HG03571 (cell line): ENCODE measurements around the gene GPATCH4.
"Not testable (repeated sequence)": the region's sequence is repeated elsewhere in the genome, so short reads cannot be mapped to it uniquely, and the experiment has no call there.

Source experiments
- ATAC-seq: cut with Tn5 transposase; IDR thresholded peaks from one replicate; pipeline ENCODE4 v1.9.1; 2021; ENCODE audit not compliant: unreplicated experiment

GPATCH4 gene

DNA sequence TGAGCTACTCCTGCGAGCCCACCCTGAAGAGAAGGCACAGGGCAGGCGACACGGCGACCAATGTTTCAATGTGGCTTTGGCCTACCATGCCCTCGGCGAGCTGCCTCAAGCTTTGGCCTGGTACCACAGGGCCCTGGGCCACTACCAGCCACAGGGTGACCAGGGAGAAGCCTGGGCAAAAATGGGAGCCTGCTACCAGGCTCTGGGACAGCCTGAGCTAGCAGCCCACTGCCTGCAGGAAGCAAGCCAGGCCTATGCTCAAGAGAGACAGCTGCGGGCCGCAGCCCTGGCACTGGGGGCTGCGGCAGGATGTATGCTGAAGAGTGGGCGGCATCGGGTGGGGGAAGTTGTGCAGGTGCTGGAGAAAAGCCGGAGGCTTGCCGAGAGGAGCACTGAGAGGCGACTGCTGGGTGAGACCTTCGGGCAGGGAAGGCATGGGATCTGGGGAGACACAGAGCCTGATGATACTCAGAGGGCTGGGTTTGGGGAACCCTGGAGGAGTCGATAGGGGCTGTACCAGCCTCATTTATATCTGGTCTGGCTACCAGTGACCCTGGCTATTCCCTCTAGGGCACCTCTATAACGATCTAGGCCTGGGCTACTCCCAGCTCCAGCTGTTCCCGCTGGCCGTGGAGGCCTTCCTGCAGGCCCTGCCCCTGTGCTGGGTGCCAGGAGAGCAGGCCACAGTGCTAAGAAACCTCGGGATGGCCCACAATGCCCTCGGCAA lies 19.5 kb downstream of the GPATCH4 start:
- no peak for ATAC-seq

DNA sequence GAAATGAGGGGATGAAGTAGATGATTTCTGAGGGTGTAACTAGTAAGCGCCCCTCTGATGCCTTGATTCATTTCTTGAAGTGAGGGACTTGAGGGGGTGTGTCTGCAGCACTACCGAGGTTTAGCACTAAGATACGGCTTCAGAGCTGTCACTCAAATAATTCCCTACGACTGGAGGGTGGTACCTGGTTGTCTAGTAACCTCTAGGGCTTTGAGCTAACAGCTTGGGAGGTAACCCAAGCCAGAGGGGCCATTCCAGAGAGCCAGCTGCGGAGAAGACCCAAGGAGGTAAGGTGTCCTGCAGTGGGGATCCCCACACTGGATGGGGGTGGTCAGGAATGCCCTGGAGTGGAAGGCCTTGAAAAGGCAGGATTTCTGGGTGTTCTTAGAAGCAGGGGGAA lies 21.8 kb downstream of the GPATCH4 start, which contains the start of gene TTC24:
TTC24 (plus strand) TSS at position 252 of the 400 bp plus-strand sequence. CDS start 1,642 bp downstream, outside the sequence.
- ATAC-seq = no peak

DNA sequence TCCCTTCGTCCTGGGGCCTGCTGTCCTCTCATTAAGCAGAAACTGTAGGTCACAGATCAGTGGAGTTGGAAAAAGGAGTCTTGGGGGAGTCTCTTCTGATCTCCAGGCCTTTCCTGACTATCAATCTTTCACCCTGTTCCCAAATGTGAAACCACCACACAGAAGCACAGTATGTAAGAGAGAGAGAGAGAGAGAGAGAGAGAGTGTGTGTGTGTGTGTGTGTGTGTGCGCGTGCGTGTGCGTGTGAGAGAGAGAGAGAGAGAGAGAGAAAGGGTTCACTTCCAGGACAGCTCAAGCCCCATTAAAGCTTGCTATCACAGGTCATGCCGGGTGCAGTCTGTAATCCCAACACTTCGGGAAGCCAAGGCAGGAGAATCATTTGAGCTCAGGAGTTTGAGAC lies 23.2 kb downstream of the GPATCH4 start:
- ATAC-seq = no peak

DNA sequence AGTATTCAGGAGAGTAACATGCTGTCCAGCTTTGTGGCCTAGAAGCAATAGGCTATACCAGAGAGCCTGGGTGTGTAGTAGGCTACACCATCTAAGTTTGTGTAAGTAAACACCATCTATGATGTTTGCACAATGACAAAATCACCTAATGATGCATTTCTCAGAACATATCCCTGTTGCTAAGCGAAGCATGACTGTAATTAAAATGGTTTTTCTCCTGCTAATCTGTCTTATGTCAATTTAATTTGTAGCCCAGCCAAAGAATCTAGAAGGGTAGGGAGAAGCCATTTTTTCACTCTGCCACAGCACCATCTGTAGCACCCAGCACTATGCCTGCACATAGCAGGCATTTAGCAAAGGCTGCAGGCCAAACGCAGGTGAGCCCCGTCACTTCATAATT lies 23.7 kb downstream of the GPATCH4 start:
- no peak for ATAC-seq

DNA sequence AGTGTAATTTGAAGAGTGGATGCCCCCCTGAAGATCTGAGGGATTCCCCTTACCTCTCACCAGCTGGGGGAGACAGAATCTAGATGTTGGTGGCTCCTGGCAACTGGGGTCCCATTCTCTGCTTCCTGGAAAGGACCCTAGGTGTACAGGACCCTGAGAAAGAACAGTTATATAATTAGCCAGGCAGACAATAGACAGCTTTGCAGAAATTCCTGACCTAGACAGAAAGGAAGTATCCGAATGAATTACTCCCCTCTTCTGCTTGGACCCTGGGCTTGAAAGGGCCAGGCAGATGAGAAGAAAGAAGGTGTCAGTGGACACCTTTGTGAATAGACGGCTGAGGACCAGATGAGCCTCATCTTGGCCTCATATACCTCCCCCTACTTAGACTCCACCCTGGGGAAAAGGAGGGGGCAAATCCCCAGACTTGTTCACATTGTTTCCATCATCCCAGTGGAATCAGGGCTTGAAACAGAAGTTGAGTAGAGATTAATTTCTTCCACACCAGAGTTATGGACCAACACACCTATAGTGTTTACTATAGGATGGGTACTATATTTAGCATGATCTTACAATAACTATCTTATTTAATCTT lies 27.1 kb downstream of the GPATCH4 start:
- no peak for ATAC-seq

DNA sequence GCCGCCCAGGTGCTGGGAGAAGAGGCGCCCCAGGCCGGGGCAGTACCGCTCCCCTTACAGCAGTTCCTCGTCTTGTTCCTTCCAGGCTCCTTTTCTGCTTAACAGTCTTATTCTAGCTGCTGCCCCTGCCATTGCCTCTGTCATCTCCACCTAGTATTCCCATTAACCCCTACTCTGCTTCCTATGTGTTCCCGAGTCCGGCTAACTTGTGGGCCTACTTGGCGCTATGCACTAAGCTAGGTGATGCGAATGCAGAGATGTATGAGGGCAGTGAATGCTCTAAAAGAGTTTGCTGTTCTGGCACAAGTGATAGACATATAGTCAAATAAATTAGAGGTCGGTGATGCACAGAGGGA lies 28.6 kb downstream of the GPATCH4 start:
- no peak for ATAC-seq

DNA sequence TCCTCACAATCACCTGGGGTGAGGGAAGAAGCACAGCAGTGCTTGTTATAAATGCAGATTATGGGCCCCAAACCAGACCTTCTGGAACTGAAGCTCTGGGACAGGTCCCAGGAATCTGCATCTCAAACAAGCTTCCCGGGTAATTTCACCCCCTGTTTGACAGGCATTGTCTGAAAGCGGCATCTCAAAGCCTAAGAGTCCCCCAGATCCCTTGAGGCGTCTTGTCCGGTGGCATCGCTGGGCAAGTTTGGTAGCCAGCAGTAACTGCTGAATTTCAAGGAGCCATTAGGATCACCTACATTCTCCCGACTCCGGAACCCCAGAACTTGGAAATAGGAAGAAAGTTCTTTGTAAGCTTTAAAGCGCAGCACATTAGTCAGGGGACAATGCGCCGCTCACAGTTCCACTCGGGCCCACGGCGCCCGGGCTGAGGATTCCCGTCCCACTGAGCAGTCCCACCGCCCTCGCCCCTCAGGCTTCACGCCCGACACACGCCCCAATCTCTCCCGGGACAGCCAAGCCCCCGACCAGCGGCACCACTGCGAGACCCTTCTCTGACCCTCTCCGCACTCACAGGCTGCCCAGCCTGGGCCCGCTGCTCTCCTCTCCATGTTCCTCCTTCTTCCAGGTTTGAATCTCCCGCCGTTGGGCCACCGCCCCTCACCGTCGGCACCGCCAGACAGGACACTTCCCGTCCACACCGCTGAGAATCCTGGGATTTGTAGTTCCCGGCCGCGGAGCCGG lies 29.2 kb downstream of the GPATCH4 start, which contains the start of gene IQGAP3:
IQGAP3 (minus strand) TSS at position 647 of the 744 bp plus-strand sequence; CDS start at position 611, 36 bp downstream.
- ATAC-seq = peak; percentile 62

DNA sequence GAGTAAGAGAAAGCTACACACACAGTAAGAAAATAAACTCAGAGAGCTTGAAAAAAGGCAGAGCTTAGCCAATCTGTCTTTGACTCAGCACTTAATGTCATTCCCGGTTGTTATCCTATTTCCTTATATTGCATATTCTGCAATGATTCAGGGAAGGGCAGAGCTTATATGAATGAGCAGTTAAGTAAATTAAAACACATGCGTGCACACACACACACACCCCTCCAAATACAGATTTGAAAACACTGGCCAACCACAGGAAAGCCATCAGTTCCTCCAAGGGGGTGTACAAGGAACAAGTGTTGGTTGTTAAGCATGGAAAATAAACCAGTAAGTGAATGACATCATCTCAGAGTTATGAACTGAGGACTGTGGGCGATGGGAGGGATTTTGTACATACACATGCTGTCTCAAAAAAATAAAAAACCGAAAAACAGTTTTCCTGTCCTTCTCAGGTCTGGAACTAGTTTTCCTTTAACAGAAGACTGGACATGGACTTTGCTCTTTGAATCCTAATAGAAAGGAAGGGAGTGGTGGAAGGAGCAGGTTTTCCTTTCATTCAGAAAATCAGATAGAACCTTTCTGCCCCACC lies 29.9 kb downstream of the GPATCH4 start:
- ATAC-seq = no peak

DNA sequence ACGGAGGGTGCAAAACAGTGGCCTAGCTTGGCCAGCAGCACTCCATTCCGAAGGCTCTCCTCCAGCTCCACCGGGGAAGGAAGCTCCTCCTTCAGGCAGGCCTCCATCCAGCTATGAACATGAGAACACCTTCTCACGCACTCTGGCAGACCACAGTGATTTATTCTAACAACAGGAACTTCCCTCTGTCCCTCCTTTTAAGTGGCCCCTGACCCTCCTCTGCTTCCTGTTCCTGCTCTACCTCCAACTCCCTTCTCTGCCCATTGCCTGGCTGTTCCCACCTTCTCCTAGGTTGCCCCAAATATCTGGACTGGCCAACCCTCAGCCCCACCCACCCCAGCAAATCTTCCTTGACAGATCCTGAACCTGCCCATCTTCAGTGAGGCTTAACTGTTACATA lies 34.8 kb downstream of the GPATCH4 start:
- no peak for ATAC-seq

DNA sequence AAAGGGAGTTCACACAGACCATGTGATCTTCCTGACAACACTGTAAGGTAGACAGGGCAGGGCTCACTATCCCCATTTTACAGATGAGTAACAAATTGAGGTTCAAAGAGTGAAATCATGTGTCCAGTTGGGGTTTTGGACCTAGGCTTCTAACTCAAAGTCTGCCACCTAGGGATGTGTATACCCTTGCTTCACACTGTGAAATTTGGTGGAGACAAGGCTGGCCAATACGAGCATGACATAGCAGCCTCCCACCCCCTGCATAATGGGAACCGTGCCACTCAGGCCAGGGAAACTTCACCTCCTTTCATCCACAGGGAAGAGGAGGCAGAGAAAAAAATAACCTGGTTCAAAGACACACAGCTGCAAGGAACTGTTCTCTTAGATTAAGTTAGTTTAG lies 35.8 kb downstream of the GPATCH4 start:
- no peak for ATAC-seq

DNA sequence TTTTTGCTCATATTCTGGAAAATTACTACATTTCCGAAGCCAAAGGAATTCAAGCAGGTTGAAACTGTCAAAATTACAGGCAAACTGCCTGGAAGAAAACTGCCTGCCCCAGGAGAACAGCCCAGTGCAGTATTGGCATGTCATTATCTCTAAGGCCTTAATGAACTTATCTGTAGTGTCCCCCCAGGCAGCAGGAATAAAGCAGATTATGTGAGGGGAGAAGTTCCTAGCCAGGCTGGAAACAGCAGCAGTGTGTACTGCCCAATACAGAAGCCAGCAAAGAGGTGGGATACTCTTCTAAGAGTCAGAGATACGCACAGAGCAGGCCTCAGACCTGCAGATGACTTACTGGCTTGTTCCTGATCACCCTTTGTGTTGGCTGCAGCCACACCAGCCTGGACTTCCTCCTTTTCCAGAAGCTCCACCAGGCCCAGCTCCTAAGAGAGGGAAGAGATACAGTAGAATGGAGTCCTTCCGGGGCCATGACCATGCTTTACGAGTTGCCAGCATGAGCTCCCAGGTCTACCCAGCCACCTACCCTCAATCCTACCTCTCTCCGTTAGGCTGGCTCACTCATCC lies 40.6 kb downstream of the GPATCH4 start:
- ATAC-seq = no peak

DNA sequence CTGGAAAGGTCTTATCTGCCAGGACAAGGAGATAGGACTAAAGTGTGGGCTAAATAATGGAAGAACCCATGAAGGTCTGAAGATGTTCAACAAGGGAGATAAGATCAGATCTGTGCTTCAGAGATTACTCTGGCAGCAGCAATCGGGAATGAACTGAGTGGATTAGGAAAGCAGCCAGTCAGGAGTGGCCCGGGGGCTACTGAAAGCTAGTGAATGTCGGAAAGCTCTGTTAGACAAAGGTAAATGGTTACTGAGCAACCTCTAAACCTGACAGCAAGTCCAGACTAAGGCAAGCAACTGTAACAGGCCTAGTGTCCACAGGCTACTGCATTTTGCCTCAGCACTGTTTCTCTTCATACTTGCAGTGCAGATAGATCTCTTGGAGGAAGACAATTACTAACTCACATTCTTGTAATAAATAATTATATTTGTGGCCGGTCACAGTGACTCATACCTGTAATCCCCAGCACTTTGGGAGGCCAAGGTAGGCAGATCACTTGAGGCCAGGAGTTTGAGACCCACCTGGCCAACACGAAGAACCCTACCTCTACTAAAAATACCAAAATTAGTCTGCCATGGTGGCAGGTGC lies 41.4 kb downstream of the GPATCH4 start:
- no peak for ATAC-seq

DNA sequence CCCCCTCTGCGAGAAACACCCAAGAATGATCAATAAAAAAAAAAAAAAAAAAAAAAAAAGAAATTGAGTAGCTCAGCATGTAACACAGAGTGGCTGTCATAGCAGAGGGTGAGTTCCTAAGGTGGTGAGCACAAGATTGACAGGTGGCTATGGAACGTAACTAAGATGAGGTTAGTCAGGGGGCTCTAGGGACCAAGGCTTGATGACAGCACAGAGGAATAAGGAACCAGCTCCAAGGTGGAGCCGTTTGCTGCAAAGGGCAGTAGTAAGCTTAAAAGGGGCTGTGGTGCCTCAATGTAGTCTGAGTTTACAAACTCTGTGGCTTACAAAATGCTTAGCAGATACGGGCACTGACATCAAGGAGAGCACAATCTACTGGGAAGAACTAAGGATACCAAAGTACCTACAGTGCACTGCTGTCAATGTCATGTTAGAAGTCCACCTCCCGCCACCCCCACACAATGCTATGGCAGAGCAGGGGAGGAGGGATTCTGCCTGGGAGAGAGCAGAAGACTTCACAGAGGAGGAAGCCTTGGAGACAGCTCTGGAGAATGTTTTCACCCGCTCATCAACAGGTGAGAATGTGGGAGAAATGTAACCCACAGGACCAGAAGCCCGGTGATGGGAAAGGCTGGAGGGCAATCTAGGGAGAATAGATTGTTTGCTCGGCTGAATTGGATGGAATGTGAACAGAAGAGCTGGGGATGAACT lies 42.0 kb downstream of the GPATCH4 start:
- ATAC-seq = no peak

DNA sequence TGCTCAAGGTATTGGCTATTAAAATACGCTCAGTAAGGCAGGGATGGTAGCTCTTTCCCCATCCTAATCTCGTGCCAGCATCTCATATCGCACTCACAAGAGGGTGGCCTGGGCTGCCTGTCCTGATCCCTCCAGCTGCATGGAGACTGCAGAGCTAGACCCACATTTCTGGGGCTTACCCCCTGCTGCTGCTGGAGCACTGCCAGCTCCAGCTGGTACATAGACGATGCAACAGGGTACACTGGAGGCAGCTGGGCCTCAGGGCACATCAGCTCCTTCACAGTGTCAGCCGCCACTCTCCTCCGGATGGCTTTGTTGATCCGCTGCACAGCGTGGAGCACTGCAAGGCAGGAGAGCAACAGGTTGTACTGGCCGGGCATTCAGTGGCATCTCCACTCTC lies 44.9 kb downstream of the GPATCH4 start:
- ATAC-seq = no peak

DNA sequence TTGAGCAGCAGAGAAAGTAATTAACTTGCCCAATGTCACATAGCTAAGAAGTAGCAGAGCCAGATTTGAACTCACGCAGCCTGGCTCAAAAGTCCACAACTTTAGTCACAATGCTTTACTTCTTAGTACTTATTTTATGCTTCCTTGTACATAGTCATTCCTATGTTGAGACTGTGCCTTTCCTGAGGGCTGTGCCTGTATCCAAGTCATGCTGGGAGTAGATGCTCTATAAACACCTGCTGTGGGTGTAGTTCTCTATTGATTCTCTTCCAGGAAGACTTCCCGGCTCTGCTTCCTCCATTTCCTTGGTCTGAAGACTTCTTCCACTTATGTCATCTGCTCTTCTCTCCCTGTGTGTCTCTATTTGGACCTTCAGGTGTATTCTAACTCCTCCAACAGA lies 45.6 kb downstream of the GPATCH4 start:
- ATAC-seq = no peak

DNA sequence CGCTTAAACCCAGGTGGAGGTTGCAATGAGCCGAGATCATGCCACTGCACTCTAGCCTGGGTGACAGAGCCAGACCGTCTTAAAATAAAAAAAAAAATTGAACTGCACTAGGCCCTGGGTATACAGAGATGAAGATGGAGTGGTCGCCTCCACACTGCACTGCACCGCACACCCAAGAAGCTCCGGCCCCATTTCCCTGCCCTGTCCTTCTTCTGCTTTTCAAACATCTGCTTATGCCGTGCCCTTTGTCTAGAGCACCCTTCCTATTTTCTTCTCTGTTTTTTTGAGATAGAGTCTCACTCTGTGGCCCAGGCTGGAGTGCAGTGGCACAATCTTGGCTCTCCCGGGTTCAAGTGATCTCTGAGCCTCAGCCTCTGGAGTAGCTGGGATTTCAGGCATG lies 46.3 kb downstream of the GPATCH4 start:
- no peak for ATAC-seq

DNA sequence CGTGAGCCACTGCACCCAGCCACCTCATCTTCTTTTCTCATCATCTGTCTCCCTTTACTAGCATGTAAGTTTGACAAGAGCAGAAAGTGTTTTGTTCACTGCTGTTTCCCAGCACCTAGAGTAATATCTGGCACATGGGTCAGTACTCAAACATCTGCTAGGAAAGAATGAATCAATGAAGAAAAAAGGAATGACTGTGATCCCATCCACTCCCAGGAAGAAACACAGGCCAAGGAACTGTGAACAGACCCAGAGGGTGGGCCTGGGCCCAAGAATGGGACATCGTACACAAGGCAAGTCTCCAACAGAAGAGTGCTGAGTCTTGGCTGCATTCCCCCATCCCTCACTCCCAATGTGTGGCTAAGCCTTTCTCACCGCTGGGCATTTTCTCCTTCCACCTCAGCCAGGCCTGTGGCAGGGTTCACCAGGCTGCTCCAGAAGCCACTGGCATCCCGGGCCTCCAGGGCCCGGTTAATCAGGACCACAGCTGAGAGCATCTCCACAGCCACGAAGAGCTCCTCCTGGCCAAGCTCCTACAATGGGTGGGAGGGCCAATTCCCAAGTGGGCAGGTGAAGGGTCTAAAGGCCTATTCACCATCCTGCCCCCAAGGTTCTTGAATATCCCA lies 47.3 kb downstream of the GPATCH4 start:
- ATAC-seq = no peak

DNA sequence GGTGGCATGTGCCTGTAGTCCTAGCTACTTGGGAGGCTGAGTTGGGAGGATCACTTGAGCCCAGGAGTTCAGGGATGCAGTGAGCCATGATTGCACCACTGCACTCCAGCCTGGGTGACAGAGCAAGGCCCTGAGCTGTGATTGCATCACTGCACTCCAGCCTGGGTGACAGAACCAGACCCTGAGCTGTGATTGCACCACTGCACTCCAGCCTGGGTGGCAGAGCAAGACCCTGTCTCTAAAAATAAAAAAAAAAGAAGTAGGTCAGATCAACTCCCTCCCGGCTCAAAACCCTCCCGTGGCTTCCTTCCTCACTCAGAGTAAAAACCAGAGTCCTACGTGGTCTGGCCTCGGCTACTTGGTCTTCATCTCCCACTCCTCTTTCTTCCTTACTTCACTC lies 48.3 kb downstream of the GPATCH4 start:
- ATAC-seq = not testable (repeated sequence)

DNA sequence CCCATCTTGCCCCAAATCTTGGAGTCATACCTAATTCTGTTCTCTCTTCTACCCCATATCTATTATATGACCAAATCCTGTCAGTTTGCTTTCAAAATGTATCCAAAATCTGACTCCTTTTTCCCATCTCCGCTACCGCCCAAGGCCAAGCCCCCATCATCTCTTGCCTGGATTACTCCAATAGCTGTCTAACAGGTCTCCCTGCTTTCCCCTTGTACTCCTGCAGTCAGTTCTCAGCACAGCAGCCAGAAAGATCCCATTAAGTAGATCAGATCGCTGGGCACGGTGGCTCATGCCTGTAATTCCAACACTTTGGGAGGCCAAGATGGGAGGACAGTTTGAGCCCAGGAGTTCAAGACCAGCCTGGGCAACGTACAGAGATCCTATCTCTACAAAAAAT lies 48.8 kb downstream of the GPATCH4 start:
- no peak for ATAC-seq

DNA sequence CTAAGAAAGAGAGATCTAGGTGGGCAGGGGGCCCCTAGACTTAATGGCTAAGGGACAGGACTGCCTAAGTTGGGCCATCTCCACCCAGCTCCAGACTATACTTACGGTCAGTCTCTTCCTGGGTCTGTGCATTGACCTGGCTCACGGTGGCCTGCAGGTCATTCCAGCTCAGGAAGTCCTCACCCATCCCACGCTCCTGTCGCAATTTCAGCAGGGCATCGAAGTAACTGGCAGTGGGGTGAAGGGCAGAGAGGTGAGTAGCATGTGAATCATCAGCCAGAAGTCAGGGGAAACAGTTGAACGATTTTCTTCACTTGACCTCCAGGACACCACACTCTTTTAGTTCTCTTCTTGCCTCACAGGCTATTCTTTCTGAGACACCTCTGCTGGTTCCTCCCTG lies 49.4 kb downstream of the GPATCH4 start:
- no peak for ATAC-seq
